ENCODE data around the gene WASF3.

WASF3 gene

DNA sequence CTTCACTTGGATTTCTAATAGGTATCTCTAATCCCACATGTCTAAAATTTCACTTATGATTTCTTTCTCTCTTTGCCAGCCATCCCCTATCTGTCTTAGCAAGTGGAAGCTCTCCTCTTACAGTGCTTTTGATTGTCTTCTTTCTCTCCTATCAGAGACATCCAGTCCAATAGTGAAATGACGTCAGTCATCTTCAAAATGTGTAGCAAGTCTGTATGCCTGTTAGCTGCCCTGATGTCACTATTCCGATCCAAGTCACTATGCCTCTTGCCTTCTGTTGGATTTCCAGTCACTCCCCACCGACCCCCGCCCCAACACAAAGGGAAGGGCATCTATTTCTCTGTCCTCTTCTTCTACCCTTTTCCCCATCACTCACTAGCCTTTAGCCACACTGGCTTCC lies 96.4 kb downstream of the WASF3 start:
- no peaks in the 10 kb centered on the region for H3F3A ChIP-seq (ENCODE audit: control insufficient read depth, insufficient read depth)
- no peaks in the 10 kb centered on the region for H3K36me3 ChIP-seq (ENCODE audit: control insufficient read depth, low read length)
- peaks cover 8% of the 10 kb centered on the region for H3K4me1 ChIP-seq (ENCODE audit: control insufficient read depth, low read length)
- TF ChIP-seq, protein P1, sequence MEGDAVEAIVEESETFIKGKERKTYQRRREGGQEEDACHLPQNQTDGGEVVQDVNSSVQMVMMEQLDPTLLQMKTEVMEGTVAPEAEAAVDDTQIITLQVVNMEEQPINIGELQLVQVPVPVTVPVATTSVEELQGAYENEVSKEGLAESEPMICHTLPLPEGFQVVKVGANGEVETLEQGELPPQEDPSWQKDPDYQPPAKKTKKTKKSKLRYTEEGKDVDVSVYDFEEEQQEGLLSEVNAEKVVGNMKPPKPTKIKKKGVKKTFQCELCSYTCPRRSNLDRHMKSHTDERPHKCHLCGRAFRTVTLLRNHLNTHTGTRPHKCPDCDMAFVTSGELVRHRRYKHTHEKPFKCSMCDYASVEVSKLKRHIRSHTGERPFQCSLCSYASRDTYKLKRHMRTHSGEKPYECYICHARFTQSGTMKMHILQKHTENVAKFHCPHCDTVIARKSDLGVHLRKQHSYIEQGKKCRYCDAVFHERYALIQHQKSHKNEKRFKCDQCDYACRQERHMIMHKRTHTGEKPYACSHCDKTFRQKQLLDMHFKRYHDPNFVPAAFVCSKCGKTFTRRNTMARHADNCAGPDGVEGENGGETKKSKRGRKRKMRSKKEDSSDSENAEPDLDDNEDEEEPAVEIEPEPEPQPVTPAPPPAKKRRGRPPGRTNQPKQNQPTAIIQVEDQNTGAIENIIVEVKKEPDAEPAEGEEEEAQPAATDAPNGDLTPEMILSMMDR (IDR thresholded peaks at IDR 0.05; ENCODE audit: low read depth, low read length, poor library complexity, severe bottlenecking): no peak
- no peak for TF ChIP-seq EZH2phosphoT487 (IDR thresholded peaks at IDR 0.05; ENCODE audit: borderline replicate concordance, low read length)
- no peak overlapping the region for H3K27ac ChIP-seq (ENCODE audit: low read depth, low read length)
- no peaks in the 10 kb centered on the region for H4K20me1 ChIP-seq (ENCODE audit: control insufficient read depth, insufficient read depth, low read depth, low read length)
- no peaks in the 10 kb centered on the region for H3K79me2 ChIP-seq (ENCODE audit: control insufficient read depth, low read length)
- no peak overlapping the region for H3K4me2 ChIP-seq (ENCODE audit: low read length)
- peaks cover 14% of the 10 kb centered on the region; the same call in 1 of the 2 replicates for H3K9me3 ChIP-seq (ENCODE audit: control insufficient read depth, insufficient read depth, low read length)
- no peaks in the 10 kb centered on the region for H3K27me3 ChIP-seq (ENCODE audit: control insufficient read depth, low read length)
- H3K4me3 ChIP-seq (ENCODE audit: low read length): no peak overlapping the region
- no peaks in the 10 kb centered on the region for H3K9me2 ChIP-seq (replicated peaks; ENCODE audit: control insufficient read depth, low read length)

GRCh38 chr13:26656919-26657318 lies 99.4 kb downstream of the WASF3 start:
- no peaks in the 10 kb centered on the region for H3K27me3 ChIP-seq (ENCODE audit: control insufficient read depth, low read length)
- no peak overlapping the region for H3K27ac ChIP-seq (ENCODE audit: low read depth, low read length)
- H3K36me3 ChIP-seq (ENCODE audit: control insufficient read depth, low read length): no peaks in the 10 kb centered on the region
- H3K9me3 ChIP-seq (ENCODE audit: control insufficient read depth, insufficient read depth, low read length): no peaks in the 10 kb centered on the region
- H3K4me2 ChIP-seq (ENCODE audit: low read length): no peak overlapping the region
- TF ChIP-seq, protein P1 (IDR thresholded peaks at IDR 0.05; ENCODE audit: low read depth, low read length, poor library complexity, severe bottlenecking): peak; percentile 30
- TF ChIP-seq EZH2phosphoT487 (IDR thresholded peaks at IDR 0.05; ENCODE audit: borderline replicate concordance, low read length): no peak
- H3K4me1 ChIP-seq (ENCODE audit: control insufficient read depth, low read length): peaks cover 37% of the 10 kb centered on the region
- no peaks in the 10 kb centered on the region for H3F3A ChIP-seq (ENCODE audit: control insufficient read depth, insufficient read depth)
- no peak overlapping the region for H3K4me3 ChIP-seq (ENCODE audit: low read length)
- no peaks in the 10 kb centered on the region for H4K20me1 ChIP-seq (ENCODE audit: control insufficient read depth, insufficient read depth, low read depth, low read length)
- no peaks in the 10 kb centered on the region for H3K79me2 ChIP-seq (ENCODE audit: control insufficient read depth, low read length)
- H3K9me2 ChIP-seq (replicated peaks; ENCODE audit: control insufficient read depth, low read length): no peaks in the 10 kb centered on the region

DNA sequence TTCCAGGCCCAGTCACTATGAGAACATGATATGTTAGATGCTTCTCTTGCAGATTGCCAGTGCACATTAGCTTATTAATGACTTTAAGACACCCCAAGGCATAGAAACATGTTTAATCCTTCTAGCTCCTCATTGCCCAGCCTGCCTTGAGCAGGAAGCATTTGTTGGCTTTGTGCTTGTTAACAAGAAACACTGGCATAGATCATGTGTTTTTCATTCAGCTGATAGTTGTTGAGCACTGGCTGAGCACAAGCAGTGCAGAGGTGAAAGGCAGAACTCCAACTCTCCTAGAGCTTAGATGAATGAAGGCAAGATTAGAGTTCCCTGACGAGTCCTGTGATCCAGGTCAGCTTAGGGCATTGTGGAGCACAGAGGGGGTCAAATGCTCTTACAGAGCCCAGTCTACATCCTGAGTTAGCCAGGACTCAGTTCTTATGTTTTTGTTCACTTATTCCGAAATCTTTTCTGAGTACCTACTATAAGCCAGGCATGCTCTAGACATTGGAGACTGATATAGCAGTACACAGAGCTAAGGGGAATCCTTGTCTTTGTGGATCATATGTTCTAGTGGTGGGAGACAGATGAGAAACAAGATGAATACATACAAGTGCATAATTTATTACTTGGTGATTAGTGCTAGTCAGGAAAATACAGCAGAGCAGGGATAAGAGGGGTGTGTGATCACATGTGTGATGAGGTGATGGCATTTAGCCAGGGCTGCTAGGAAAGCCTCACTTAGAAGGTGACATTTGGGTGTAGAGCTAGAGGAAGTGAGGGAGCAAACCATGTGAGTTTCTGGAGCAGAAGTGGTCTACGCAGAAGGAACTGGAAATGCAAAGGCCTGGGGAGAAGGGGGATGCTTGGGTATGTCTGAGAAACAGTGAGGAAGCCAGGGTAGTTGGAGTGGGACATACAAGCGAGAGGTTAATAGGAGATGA lies 101.2 kb downstream of the WASF3 start:
- Histone ChIP-seq H3K4me3 (ENCODE audit: low read length) (no peak overlapping the region), H3K9me3 (ENCODE audit: control insufficient read depth, insufficient read depth, low read length) (no peaks in the 10 kb centered on the region), H3K27ac (ENCODE audit: low read depth, low read length) (no peak overlapping the region), H4K20me1 (ENCODE audit: control insufficient read depth, insufficient read depth, low read depth, low read length) (no peaks in the 10 kb centered on the region), H3K9me2 (replicated peaks; ENCODE audit: control insufficient read depth, low read length) (no peaks in the 10 kb centered on the region), H3K4me2 (ENCODE audit: low read length) (no peak overlapping the region), H3K4me1 (ENCODE audit: control insufficient read depth, low read length) (peaks cover 55% of the 10 kb centered on the region), H3K79me2 (ENCODE audit: control insufficient read depth, low read length) (no peaks in the 10 kb centered on the region), H3K27me3 (ENCODE audit: control insufficient read depth, low read length) (no peaks in the 10 kb centered on the region), H3K36me3 (ENCODE audit: control insufficient read depth, low read length) (no peaks in the 10 kb centered on the region), H3F3A (ENCODE audit: control insufficient read depth, insufficient read depth) (peaks cover 11% of the 10 kb centered on the region)
- TF ChIP-seq, protein P1 (IDR thresholded peaks at IDR 0.05; ENCODE audit: low read depth, low read length, poor library complexity, severe bottlenecking): no peak
- TF ChIP-seq EZH2phosphoT487 (IDR thresholded peaks at IDR 0.05; ENCODE audit: borderline replicate concordance, low read length): no peak
